Camera-type eye (tissue), 1 donor: ENCODE measurements around the gene OR13J1. TPM values are rescaled to one million over a fixed set of nuclear protein-coding genes. Genes with fewer than 3 reads are reported as not detected.

ENCODE experiments used
- total RNA-seq: library from RNA; depleted of rRNA; stranded (reverse); fragments of >200 nt; gene quantifications from one replicate; pipeline ENCODE4 v1.2.3, GENCODE V29; 2014

OR13J1 gene
- not detected for total RNA-seq

DNA sequence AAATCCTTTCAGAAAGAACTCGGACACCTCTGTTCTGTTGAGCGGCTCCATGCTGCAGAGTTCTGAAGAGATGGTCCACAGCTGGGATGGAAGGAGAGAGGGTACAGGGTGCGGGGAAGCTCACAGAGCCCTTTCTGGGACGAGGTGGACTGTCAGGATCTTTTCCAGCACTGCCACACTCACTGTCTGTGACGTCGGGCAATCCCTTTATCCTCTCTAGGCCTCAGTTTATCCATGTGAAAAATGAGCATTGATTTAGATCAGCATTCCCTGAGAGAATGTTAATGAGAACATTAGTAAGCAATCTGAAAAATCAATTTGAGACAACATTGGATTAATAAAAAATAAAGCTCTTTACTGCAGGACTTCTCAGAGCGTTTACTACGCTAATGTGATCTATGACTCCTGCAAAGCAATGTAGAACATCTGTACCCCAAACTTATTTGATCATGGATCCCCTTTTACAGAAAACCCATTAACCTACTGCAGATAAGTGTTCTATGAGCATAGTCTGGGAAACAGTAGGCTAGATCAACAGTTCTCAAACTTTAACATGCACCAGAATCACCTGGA is at the start of gene OR13J1:
TSS of gene OR13J1 (minus strand) at position 51 of the 573 bp plus-strand sequence. CDS start at position 51, 0 bp downstream.

GRCh38 chr9:35909274-35909673 is 39.1 kb upstream of the OR13J1 start, which contains the start of gene SPAAR:
Gene SPAAR (plus strand): TSS chr9:35909490. CDS start chr9:35910464, 974 bp downstream.

DNA sequence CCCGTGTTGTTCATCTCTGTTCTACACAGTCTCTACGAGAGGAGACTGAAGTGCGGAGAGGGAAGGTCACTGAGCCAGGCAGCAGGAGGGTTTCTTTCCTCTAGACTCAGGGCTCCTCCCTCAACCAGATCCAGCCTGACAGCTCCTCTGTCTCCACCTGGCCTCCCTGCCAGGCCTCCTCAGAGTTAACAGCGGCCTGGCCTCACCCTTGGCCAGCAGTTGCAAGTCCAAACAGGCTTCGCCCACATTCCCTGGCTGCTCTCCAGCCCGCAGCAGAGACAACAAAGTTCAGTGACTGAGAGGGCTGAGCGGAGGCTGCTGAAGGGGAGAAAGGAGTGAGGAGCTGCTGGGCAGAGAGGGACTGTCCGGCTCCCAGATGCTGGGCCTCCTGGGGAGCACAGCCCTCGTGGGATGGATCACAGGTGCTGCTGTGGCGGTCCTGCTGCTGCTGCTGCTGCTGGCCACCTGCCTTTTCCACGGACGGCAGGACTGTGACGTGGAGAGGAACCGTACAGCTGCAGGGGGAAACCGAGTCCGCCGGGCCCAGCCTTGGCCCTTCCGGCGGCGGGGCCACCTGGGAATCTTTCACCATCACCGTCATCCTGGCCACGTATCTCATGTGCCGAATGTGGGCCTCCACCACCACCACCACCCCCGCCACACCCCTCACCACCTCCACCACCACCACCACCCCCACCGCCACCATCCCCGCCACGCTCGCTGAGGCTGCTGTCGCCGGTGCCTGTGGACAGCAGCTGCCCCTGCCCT is 35.9 kb upstream of the OR13J1 start, which contains the start of gene HRCT1:
TSS of gene HRCT1 (plus strand) at position 291 of the 768 bp plus-strand sequence. CDS start at position 377, 86 bp downstream.

GRCh38 chr9:35829084-35829763 is 41.0 kb downstream of the OR13J1 start, which contains the start of gene TMEM8B:
Gene TMEM8B (plus strand): TSS chr9:35829228. CDS start chr9:35829448, 220 bp downstream.

GRCh38 chr9:35828716-35829083 is 41.5 kb downstream of the OR13J1 start, which contains the start of gene FAM221B:
Gene FAM221B (minus strand): TSS chr9:35828732. CDS start chr9:35826161, 2,571 bp downstream.

Other genes with a start within 250 kb of the OR13J1 start
- not detected for gene SIT1, start 219.5 kb downstream of the OR13J1 start, total RNA-seq
- gene RMRP, start 212.4 kb downstream of the OR13J1 start, total RNA-seq = 5,655 TPM
- 8.9 TPM for gene CCDC107, start 212.1 kb downstream of the OR13J1 start, total RNA-seq
- 1.9 TPM for gene ARHGEF39, start 205.2 kb downstream of the OR13J1 start, total RNA-seq
- gene CA9, start 196.5 kb downstream of the OR13J1 start, total RNA-seq = 0.88 TPM
- gene TPM2, start 180.5 kb downstream of the OR13J1 start, total RNA-seq = 288 TPM
- 160 TPM for gene TLN1, start 138.2 kb downstream of the OR13J1 start, total RNA-seq
- gene CREB3, start 137.7 kb downstream of the OR13J1 start, total RNA-seq = 32.2 TPM
- gene GBA2, start 121.2 kb downstream of the OR13J1 start, total RNA-seq = 60.5 TPM
- 21.8 TPM for gene RGP1, start 121.1 kb downstream of the OR13J1 start, total RNA-seq
- 2.3 TPM for gene MSMP, start 116.1 kb downstream of the OR13J1 start, total RNA-seq
- 30.7 TPM for gene NPR2, start 78.8 kb downstream of the OR13J1 start, total RNA-seq
- 2.9 TPM for gene SPAG8, start 58.1 kb downstream of the OR13J1 start, total RNA-seq
- 17.0 TPM for gene HINT2, start 55.4 kb downstream of the OR13J1 start, total RNA-seq
- not detected for gene FAM221B, start 41.7 kb downstream of the OR13J1 start, total RNA-seq
- 16.6 TPM for gene TMEM8B, start 41.2 kb downstream of the OR13J1 start, total RNA-seq
- not detected for gene HRCT1, start 35.8 kb upstream of the OR13J1 start, total RNA-seq
- gene SPAAR, start 39.1 kb upstream of the OR13J1 start, total RNA-seq = 0.33 TPM
- gene OR2S2, start 87.8 kb upstream of the OR13J1 start, total RNA-seq = not detected
- gene RECK, start 166.5 kb upstream of the OR13J1 start, total RNA-seq = 34.2 TPM